Ishikawa (cell line): ENCODE results near the gene TUSC1.

Experiments used
- CREB1 ChIP-seq: IDR thresholded peaks from 2 replicates; pipeline ENCODE4 v1.6.1; 2012; ENCODE audit warnings: low read depth
- EGR1 ChIP-seq: IDR thresholded peaks from 2 replicates; pipeline ENCODE4 v1.6.1; 2012
- EP300 ChIP-seq: IDR thresholded peaks from 2 replicates; pipeline ENCODE4 v1.6.1; 2012; ENCODE audit warnings: borderline replicate concordance
- FOXM1 ChIP-seq: IDR thresholded peaks from 2 replicates; pipeline ENCODE4 v1.6.1; 2012; ENCODE audit warnings: low read depth, borderline replicate concordance
- MAX ChIP-seq: IDR thresholded peaks from 2 replicates; pipeline ENCODE4 v1.6.1; 2012
- NFIC ChIP-seq: IDR thresholded peaks from 2 replicates; pipeline ENCODE4 v1.6.1; 2012
- RAD21 ChIP-seq: IDR thresholded peaks from 2 replicates; pipeline ENCODE4 v1.6.1; 2012; ENCODE audit warnings: low read depth
- REST ChIP-seq: IDR thresholded peaks from 2 replicates; pipeline ENCODE4 v1.6.1; 2012; ENCODE audit warnings: low read depth, mild to moderate bottlenecking
- TCF12 ChIP-seq: IDR thresholded peaks from 2 replicates; pipeline ENCODE4 v1.6.1; 2012; ENCODE audit warnings: low read depth
- TEAD4 ChIP-seq: IDR thresholded peaks from 2 replicates; pipeline ENCODE4 v1.6.1; 2012
- YY1 ChIP-seq: IDR thresholded peaks from 2 replicates; pipeline ENCODE4 v1.6.1; 2012; ENCODE audit warnings: low read depth
- ZBTB7A ChIP-seq: IDR thresholded peaks from 2 replicates; pipeline ENCODE4 v1.6.1; 2012; ENCODE audit warnings: low read depth

- TF ChIP-seq EGR1 = no peak
- no peak for TF ChIP-seq CREB1
- no peak for TF ChIP-seq MAX
- no peak for TF ChIP-seq RAD21
- no peak for TF ChIP-seq FOXM1
- TF ChIP-seq NFIC = no peak
- no peak for TF ChIP-seq TEAD4
- no peak for TF ChIP-seq EP300
- TF ChIP-seq REST = no peak
- TF ChIP-seq TCF12 = no peak
- no peak for TF ChIP-seq YY1
- TF ChIP-seq ZBTB7A = no peak
These were observed 22.2 kb upstream of the TUSC1 start for GRCh38 chr9:25700430-25700829.
